Cerebellar cortex (tissue), 1 donor: ENCODE results near the gene LCN2.

Experiments
- DNase-seq: peaks from one replicate; pipeline ENCODE4 v3.0.0-alpha.2; 2015; ENCODE audit warnings: low spot score

The LCN2 gene

GRCh38 chr9:128115187-128116103 lies 33.8 kb upstream of the LCN2 start:
- no peak for DNase-seq

GRCh38 chr9:128116104-128117083 lies 32.9 kb upstream of the LCN2 start:
- no peak for DNase-seq

GRCh38 chr9:128117613-128118471 lies 31.4 kb upstream of the LCN2 start:
- peak; percentile 92 for DNase-seq

- no peak for DNase-seq
Observed at GRCh38 chr9:128118472-128118857, 30.8 kb upstream of the LCN2 start.

DNA sequence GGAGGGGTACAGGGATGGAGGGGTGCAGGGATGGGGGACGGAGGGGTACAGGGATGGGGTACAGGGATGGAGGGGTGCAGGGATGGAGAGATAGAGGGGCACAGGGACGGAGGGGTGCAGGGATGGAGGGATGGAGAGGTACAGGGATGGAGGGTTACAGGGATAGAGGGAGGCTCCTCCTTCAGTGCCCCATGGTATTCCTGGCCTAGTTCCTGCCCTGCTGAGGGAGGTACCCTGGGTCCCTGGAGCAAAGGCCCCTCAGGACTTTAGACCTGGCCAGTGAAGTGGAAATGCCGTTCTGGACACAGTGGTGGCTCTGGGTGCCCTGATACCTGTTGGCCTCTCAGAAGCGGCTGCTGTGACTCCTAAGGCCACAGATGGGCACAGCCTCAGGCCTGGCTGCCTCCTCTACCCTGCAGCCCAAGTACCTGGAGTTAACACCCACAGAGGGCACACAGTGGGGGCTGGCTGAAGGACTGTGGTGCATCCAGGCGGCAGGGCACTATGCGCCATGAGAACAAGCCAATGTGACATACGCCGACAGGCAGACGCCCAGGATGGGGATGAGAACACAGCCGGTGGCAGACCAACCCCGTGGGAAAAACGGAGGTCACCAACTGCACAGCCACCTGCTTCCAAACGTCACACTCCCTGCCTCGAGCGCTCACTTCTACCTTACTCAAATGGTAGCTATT lies 30.1 kb upstream of the LCN2 start:
- DNase-seq, result no peak

DNA sequence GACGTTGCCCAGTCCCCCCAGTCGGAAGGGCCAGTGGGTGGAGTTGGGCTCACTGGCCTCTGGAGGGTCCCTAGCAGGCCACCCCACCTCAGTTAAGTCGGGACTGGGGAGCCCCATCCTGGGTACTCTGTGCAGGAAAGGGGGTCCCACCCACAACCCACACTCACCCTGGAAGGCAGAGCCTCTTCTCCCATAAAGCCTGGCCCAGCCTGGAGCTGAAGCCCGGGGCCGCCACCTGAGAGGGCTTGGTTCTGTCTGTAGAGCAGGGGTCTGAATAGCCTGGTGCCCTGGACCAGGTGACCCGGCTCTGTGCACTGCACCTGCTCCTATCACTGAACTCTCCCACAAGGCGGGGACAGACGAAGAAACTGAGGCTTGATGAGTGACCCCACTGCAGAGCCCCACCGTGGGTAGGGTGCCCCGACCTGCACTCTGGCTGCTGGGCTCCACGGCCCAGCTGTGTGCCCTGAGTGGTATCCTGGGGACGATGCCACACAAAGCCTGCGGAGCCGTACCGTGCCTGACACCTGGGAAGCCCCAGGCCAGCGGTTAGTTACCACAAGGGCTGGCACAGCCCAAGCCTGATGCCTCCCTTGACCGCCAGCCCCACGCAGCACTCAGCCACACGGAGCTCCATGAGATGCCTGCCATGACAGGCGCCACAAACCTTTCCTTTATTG lies 29.1 kb upstream of the LCN2 start:
- no peak for DNase-seq

- DNase-seq, result no peak
Observed at GRCh38 chr9:128120741-128121465, 28.4 kb upstream of the LCN2 start.

- DNase-seq, result no peak
Observed at GRCh38 chr9:128121466-128121810, 27.8 kb upstream of the LCN2 start.

- no peak for DNase-seq
Observed at GRCh38 chr9:128121924-128122808, 27.1 kb upstream of the LCN2 start.

- DNase-seq, result no peak
Observed at GRCh38 chr9:128122809-128123175, 26.5 kb upstream of the LCN2 start.

- no peak for DNase-seq
Observed at GRCh38 chr9:128123451-128124080, 25.7 kb upstream of the LCN2 start.

DNA sequence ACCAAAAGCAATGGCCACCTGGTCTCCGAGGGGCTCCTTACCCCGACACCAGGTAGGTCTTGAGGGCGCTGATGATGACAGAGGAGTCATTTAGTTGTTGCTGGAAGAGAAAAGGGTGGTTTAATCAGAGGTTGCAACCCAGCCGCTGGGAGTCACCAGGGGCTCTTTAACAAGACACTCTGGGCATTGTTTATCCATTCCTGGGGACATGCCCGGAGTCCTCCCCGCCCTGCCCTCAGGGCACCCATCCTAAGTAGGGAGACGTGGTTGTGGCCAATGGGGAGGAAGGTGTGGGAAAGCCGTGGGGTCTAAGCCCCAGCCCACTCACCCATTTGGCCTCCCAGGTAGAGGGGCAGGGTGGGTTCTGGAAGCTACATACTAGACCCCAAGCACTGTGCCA lies 24.8 kb upstream of the LCN2 start:
- no peak for DNase-seq

DNA sequence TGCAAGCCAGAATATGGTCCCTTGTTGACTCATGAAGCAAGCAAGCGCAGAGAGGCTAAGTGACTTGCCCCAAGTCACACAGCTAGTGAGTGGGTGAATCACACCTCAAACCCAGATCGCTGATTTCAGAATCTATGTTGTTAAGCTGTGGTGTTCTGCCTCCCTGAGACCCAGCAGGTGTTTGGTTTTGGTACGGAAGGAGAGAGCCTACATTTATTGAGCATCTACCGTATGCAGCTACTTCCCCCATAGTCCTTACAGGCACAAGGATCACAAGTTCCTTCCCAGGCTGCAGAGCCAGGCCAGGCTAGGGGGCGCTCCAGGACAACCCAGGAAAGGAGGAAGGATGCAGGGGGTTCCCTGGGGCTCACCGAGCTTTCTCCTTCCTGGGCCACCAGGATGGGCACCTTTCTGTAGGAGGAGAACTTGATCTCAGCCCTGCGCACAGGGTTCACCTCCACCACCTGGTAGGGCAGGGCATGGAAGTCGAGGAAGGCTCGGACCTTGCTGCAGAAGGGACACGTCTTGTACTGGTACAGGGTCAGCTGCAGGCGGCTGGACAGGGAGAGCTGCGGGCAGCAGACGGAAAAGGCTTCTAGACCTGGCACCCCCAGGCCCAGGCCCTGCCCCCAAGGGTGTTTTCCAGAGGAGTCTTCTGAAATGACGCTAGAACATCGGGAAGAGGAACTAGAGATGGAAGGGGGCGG lies 24.2 kb upstream of the LCN2 start:
- peak; percentile 81 for DNase-seq

GRCh38 chr9:128125580-128126354 lies 23.5 kb upstream of the LCN2 start:
- no peak for DNase-seq

- peak; percentile 80 for DNase-seq
Observed at GRCh38 chr9:128127568-128127989, 21.7 kb upstream of the LCN2 start, which contains the start of gene PTGES2. PTGES2 (minus strand) TSS chr9:128127729; CDS start chr9:128127717, 12 bp downstream.

- peak; percentile 93 for DNase-seq
Observed at GRCh38 chr9:128127990-128128835, 21.0 kb upstream of the LCN2 start.
